Spleen (tissue), 7 donors: ENCODE measurements around the gene PDZD2.

ENCODE experiments used
- POLR2AphosphoS5 ChIP-seq, 3 donors: sonication (generic); formaldehyde crosslinking; IDR thresholded peaks; one replicate each; pipeline ENCODE4 v1.5.1; 2017; ENCODE audit warnings: antibody characterized with exemption in 3 of 3
- TF ChIP-seq, protein P1 (sequence below), 11 experiments: fragments of 200-600 bp in 7 of 11; fragments of 450-650 bp in 4 of 11; sonication (generic) in 4 of 11; IDR thresholded peaks in 8 of 11; conservative IDR thresholded peaks in 3 of 11; 1 replicate in 7 of 11; 2 replicates in 4 of 11; pipeline versions ENCODE4 v1.4.0 to v1.8.0; 2016 to 2021; ENCODE audit warnings: antibody characterized with exemption in 11 of 11, inconsistent platforms in 4 of 11, mild to moderate bottlenecking in 1 of 11
- donor health status: DM: no; HTN: no; CAD: no; lungs with moderate emphysema.
- donor health status: DM: no; HTN: no; CAD: no.
- donor health status: DM: no; HTN: no; CAD: no.

GRCh38 chr5:31635446-31635845 is 3.5 kb upstream of the PDZD2 start:
- no peak for TF ChIP-seq POLR2AphosphoS5 (IDR thresholded peaks at IDR 0.05)
- TF ChIP-seq, protein P1, sequence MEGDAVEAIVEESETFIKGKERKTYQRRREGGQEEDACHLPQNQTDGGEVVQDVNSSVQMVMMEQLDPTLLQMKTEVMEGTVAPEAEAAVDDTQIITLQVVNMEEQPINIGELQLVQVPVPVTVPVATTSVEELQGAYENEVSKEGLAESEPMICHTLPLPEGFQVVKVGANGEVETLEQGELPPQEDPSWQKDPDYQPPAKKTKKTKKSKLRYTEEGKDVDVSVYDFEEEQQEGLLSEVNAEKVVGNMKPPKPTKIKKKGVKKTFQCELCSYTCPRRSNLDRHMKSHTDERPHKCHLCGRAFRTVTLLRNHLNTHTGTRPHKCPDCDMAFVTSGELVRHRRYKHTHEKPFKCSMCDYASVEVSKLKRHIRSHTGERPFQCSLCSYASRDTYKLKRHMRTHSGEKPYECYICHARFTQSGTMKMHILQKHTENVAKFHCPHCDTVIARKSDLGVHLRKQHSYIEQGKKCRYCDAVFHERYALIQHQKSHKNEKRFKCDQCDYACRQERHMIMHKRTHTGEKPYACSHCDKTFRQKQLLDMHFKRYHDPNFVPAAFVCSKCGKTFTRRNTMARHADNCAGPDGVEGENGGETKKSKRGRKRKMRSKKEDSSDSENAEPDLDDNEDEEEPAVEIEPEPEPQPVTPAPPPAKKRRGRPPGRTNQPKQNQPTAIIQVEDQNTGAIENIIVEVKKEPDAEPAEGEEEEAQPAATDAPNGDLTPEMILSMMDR (IDR thresholded peaks at IDR 0.05 in 8 of 11, conservative IDR thresholded peaks at IDR 0.05 in 3 of 11): no peak
